AG08396 (cell line): ENCODE results near the gene SEMA3A.
"Not testable (repeated sequence)": the region's sequence is repeated elsewhere in the genome, so short reads cannot be mapped to it uniquely, and the experiment has no call there.

Source experiments
- DNase-seq: peaks from one replicate; pipeline ENCODE4 v3.0.0; 2012; ENCODE audit warnings: low spot score, mixed read lengths

SEMA3A gene

GRCh38 chr7:84194484-84195271 is at the start of gene SEMA3A:
TSS of gene SEMA3A (minus strand) at chr7:84194789. CDS start at chr7:84194586, 203 bp downstream.
- peak; percentile 59 for DNase-seq

- not testable (repeated sequence) for DNase-seq
Observed at GRCh38 chr7:84243037-84243436, 48.4 kb upstream of the SEMA3A start.

GRCh38 chr7:84238596-84238995 is 44.0 kb upstream of the SEMA3A start:
- DNase-seq: no peak

- DNase-seq: peak; percentile 43
Observed at GRCh38 chr7:84237533-84238173, 43.1 kb upstream of the SEMA3A start.

GRCh38 chr7:84236398-84236797 is 41.8 kb upstream of the SEMA3A start:
- DNase-seq: no peak

- DNase-seq: no peak
Observed at GRCh38 chr7:84232646-84233045, 38.1 kb upstream of the SEMA3A start.

DNA sequence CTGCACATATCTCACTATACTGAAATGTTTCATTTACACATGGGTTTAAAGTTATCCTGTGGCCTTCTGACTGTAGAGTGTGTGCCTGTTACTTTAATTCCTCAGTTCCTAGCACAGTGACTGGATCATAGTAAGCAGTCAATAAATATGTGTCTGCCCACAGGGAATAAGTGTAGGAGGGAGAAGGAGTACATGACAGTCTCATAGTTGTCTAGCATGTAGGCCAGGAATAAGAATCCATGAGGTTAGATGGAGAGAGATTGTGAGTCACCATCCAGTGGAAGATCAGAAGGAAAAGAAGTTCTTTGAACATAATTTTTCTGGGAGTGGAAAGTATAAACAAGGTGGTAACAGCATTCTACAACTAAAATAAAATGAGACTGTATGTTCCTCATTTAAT is 36.6 kb upstream of the SEMA3A start:
- no peak for DNase-seq

GRCh38 chr7:84230491-84230890 is 35.9 kb upstream of the SEMA3A start:
- no peak for DNase-seq

DNA sequence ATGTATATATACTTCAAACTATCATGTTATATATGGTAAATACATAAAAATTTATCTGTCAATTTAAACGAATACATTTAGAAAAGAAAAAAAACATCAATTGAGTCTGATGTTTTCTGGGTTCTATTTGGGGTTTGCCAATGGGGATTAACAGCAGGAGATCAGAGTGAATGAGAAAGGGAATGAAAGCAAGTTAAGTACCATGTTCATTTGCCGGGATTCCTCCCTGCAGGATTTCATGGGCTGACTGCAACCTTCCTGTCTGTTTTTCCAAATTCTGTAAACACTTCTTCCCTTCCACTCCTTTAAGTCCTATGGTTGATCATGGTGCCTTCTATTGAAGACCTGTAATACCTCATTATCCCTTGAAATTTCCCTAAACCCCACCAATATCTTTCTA is 33.9 kb upstream of the SEMA3A start:
- DNase-seq: no peak

DNA sequence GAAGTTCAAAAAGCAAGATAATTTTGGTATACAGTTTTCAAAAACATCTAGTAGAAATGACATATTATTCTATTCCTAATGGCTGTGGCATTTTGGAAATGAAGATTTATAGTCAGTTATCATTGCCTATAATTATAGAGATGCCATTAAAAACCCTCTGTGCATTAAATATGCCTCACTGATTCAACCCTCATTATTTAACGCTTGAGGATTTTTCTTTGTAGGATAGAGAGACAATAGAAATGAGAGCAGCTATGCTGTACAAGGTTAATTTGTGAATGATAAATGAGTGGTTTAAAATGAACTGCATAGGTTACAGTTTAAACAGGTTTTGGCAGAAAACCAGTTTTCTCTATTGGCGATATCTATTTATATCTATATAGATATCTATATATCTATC is 32.2 kb upstream of the SEMA3A start:
- DNase-seq: no peak

GRCh38 chr7:84224505-84224904 is 29.9 kb upstream of the SEMA3A start:
- no peak for DNase-seq

DNA sequence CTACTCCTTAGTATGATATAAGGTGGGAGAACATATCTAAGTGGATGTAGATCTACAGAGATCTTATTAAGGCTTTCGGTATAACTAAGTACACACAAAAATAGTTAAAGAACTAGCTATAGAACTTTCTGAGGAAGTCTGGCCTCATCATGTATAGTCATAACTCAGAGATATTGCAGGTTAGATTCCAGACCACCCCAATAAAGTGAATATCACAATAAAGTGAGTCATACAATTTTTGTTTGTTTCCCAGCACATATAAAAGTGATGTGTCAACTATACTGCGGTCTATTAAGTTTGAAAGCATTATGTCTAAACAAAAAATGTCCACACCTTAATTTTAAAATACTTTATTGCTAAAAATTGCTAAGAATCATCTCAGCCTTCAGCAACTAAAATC is 24.7 kb upstream of the SEMA3A start:
- DNase-seq: no peak

- DNase-seq: no peak
Observed at GRCh38 chr7:84218681-84219080, 24.1 kb upstream of the SEMA3A start.

GRCh38 chr7:84216472-84216871 is 21.9 kb upstream of the SEMA3A start:
- DNase-seq: no peak

DNA sequence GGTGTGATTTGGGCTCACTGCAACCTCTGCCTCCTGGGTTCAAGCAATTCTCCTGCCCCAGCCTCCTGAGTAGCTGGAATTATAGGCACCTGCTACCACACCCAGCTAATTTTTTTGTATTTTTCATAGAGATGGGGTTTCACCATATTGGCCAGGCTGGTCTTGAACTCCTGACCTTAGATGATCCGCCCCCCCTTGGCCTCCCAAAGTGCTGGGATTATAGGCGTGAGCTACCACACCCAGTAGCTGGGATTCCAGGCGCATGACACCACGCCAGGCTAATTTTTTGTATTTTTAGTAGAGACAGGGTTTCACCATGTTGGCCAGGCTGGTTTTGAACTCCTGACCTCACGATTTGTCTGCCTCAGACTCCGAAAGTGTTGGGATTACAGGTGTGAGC is 20.2 kb upstream of the SEMA3A start:
- DNase-seq: not testable (repeated sequence)

- DNase-seq: no peak
Observed at GRCh38 chr7:84210301-84210700, 15.7 kb upstream of the SEMA3A start.

- DNase-seq: no peak
Observed at GRCh38 chr7:84209006-84209405, 14.4 kb upstream of the SEMA3A start.

DNA sequence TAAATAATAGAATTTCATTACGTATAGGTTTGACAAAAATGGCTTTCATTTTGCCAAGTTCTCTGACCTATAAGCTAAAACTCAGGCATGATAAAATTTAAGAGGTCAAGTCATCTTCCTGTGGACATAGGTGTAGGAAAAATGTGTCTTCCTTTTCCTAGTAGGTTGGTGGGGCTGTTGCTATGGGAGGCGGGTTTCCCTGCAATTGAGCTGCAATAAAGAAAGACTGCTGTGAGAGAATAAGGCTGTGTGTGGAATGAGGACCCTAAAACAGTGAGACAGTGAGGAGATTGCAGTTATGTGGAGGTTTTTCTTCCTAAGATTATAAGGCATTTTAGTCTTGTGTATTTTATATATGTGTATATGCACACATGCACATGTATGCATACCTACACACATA is 13.0 kb upstream of the SEMA3A start:
- DNase-seq: no peak

- no peak for DNase-seq
Observed at GRCh38 chr7:84207025-84207424, 12.4 kb upstream of the SEMA3A start.

DNA sequence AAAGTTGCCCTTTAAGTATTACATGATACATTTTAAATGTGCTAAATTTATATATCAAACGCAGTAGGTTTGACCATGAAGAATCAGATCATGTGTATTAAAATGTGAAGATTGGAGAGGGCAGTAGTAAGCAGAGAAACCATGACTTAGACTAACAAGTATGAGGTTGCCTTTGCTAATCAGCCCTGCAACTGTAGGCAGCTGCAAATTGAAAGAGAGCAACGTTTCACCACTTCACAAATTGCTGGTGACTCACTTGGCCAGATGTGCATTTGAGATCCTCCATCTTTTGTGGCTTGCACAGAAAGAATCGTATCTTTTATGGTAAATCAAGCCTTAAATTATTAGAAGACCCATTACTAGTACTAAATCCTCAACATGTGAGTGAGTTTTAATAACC is 10.1 kb upstream of the SEMA3A start:
- DNase-seq: no peak

DNA sequence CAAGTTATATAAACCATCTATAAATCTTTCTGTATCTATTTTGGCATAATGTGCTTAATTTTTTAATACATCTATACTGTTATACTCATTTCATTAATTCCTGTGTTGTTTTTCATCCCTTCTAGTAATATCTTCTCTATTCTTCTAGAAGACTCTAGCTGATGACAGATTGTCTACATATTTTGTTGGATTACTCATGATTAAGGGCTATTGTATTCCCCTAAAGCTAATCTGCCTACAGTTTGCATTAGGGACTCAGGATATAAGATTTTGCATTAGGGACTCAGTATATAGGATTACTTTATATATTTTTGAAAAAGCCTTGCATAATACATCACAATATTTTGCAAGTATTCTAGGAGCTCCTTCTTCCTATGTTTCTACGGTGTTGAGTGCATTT is 8.3 kb upstream of the SEMA3A start:
- DNase-seq: no peak

DNA sequence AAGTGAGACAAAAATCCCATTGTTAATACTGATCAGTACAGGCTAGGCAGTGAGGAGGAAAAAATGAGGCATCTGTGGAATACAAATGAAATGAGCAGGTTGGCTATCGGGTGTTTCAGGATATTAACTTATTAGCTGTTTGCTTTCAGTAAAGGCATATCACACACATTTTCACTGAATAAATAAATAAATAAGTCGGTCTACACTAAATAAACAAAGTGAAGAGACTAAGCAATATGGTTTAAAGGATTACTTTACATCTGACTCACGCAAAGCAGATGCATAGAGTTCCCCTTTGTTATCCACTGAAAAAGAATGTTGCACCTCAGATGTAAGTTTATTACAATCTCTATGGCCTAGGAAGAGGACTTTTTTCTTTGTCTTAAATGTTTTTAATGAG is 6.3 kb upstream of the SEMA3A start:
- no peak for DNase-seq

DNA sequence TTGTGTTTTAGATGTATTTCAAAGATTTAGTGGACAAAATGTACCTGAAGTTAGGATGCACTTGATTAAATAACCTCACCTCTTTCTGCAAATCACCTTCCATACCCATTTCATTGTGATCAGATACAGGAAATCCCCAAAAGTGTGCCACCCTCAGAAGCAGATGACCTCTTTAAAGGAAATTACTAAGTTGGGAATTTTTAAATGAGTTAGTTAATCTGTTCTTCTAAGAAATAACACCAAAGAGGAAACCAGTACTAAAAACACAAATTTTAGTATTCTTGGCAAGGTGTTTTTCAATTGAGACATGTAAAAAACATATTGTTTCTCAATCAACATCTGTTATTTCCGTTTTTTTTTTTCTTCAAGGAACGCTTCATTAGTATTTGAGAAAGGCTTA is 4.6 kb upstream of the SEMA3A start:
- DNase-seq: no peak

GRCh38 chr7:84196084-84196503 is 1.5 kb upstream of the SEMA3A start:
- DNase-seq: no peak
